BJ (cell line): ENCODE results near the gene PSMD8. TPM values are rescaled to one million over a fixed set of nuclear protein-coding genes. Genes with fewer than 3 reads are reported as not detected.

Experiments
- CTCF ChIA-PET: fragments of 350-600 bp; formaldehyde crosslinking; extraction: SDS; loops from one replicate; lab custom pipeline; 2021; ENCODE audit warnings: antibody characterized with exemption, inconsistent platforms; lab: Yijun Ruan, JAX
- POLR2A ChIA-PET: fragments of 300-600 bp; sonication (Branson Sonifier 250); formaldehyde crosslinking; extraction: SDS; loops from one replicate; lab custom pipeline; 2021; ENCODE audit warnings: antibody characterized with exemption; lab: Charles Lee
- DNase-seq: peaks from one replicate; pipeline ENCODE4 v3.0.0-alpha.2; 2011; ENCODE audit warnings: low read depth
- H3K27me3 ChIP-seq: 2 replicates; pipeline ENCODE4 v1.6.0; 2011; ENCODE audit warnings: low read length; ENCODE audit not compliant: control insufficient read depth, insufficient read depth
- H3K36me3 ChIP-seq: 2 replicates; pipeline ENCODE4 v1.5.1; 2011; ENCODE audit warnings: low read length; ENCODE audit not compliant: control insufficient read depth, insufficient read depth
- H3K4me3 ChIP-seq: 2 replicates; pipeline ENCODE4 v1.5.1; 2011; ENCODE audit warnings: low read depth, mild to moderate bottlenecking, control low read depth, low read length
- CTCF ChIP-seq: IDR thresholded peaks from 2 replicates; pipeline ENCODE4 v1.5.1; 2011; ENCODE audit warnings: low read depth, mild to moderate bottlenecking, control low read depth, inconsistent platforms, low read length, moderate library complexity; ENCODE audit not compliant: insufficient read depth
- polyA plus RNA-seq: library from polyadenylated mRNA; depleted of rRNA; stranded (reverse); fragments of >200 nt; gene quantifications from 2 replicates; pipeline ENCODE4 v1.2.3, GENCODE V29; 2011

PSMD8 gene
- polyA plus RNA-seq, 1 experiment = 662 TPM

DNA sequence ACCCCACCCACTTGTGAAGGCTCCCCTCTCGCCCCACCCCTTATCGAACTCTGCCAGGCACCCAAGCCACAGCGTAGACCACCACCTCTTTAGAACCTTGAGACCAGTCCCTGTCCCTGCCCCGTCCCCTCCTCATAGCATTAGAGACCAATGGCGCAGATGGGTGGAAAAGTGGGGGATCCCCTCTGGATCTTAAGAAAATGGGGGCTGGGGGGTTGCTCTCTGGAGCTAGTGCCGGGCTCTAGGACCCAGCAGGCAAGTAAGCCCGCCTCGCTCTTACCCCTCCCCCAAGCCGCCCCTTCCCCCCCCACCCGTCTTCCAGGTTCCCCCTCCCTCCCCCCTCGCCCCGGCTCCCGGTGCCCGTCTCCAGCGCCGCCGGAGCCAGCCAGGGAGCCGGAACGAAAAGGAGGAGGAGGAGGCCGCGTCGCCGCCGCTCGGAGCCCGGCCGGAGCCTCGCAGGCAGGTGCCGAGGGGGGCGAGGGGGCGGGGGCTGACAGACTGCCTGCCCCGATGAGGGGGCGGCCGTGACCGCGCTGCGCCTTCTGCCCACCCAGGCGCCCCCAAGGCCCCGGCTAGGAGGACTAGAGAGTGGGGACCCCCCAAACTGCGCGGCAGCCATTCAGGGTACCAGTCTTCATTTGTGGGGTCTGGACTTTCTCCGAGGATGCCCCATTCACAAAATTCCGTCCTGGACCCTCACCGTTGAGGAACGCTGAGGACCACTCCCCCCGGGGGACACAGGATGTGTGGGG lies 14.2 kb downstream of the PSMD8 start, which contains the start of gene SPRED3:
SPRED3 (plus strand) TSS at position 349 of the 752 bp plus-strand sequence. CDS start 1,606 bp downstream, outside the sequence.
- CTCF ChIA-PET = interaction anchor here (0.7 to 3.6 kb wide), 7 partner anchors 12 to 154 kb away, joined by 3 to 20 read pairs (median 8); partner anchors contain the start of genes FAM98C and PSMD8
- no peak for DNase-seq
- H3K36me3 ChIP-seq = peaks cover 23% of the 10 kb centered on the region
- no peak for TF ChIP-seq CTCF
- no peaks in the 10 kb centered on the region for H3K27me3 ChIP-seq
- POLR2A ChIA-PET = interaction anchor here (0.7 to 1.3 kb wide), 5 partner anchors 12 to 903 kb away, joined by 3 to 18 read pairs (median 4); partner anchors contain the start of genes FAM98C and PSMD8
- peak within 1 kb of the TSS; percentile 91 for H3K4me3 ChIP-seq

GRCh38 chr19:38389101-38389925 lies 14.9 kb downstream of the PSMD8 start:
- ChIA-PET CTCF (interaction anchor here (1.7 to 3.6 kb wide), 3 partner anchors 14 to 487 kb away, joined by 6 to 20 read pairs (median 11); partner anchors contain the start of gene FAM98C), POLR2A (interaction anchor here (0.8 to 1.4 kb wide), 2 partner anchors 15 to 599 kb away, joined by 3 to 23 read pairs; partner anchors contain the start of gene PSMD8)
- TF ChIP-seq CTCF = no peak
- Histone ChIP-seq H3K4me3 (peak overlapping the region; percentile 91), H3K27me3 (no peaks in the 10 kb centered on the region), H3K36me3 (peaks cover 20% of the 10 kb centered on the region)
- DNase-seq = no peak

- Histone ChIP-seq H3K4me3 (peak overlapping the region; percentile 91), H3K27me3 (no peaks in the 10 kb centered on the region), H3K36me3 (peaks cover 14% of the 10 kb centered on the region)
- CTCF ChIA-PET = interaction anchor here (1.7 to 4.2 kb wide), 4 partner anchors 13 to 488 kb away, joined by 6 to 20 read pairs (median 16); partner anchors contain the start of gene FAM98C
- no peak for TF ChIP-seq CTCF
- DNase-seq = no peak
- POLR2A ChIA-PET = interaction anchor here (0.6 to 1.4 kb wide), 3 partner anchors 16 to 599 kb away, joined by 3 to 23 read pairs (median 5); partner anchors contain the start of gene PSMD8
Observed at GRCh38 chr19:38389957-38390924, 15.9 kb downstream of the PSMD8 start.

DNA sequence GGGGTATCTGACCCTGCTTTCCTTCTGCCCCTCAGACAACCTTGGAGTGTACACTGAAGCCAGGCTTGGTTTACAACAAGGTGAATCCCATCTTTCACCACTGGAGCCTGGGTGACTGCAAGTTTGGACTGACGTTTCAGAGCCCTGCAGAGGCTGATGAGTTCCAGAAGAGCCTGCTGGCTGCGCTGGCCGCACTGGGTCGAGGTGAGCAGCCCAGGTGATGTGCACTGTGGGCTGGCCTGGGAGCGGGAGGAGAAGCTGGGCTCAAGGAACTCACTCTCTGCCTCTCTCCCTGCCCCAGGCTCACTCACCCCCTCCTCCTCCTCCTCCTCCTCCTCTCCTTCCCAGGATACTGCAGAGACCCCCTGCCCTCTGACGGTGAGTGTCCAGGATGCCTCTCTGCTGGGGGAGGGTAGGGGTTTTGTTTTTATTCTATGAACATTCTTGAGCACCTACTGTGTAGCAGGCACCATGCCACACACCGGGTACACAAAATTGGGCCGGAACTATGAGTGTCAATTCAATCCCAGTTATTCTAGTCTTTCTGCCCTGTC lies 17.6 kb downstream of the PSMD8 start:
- H3K27me3 ChIP-seq = no peaks in the 10 kb centered on the region
- TF ChIP-seq CTCF = no peak
- peaks cover 10% of the 10 kb centered on the region for H3K36me3 ChIP-seq
- ChIA-PET POLR2A (no interaction called here), CTCF (interaction anchor here (1.2 to 4.2 kb wide), 2 partner anchors 11 to 490 kb away, joined by 4 to 20 read pairs; partner anchors contain the start of gene FAM98C)
- DNase-seq = no peak
- no peak overlapping the region for H3K4me3 ChIP-seq
